HG02763 (cell line): ENCODE data around the gene TMEM266.
A peak's percentile ranks its signal among the peaks of the same experiment; 100 is the strongest.
"Not testable (repeated sequence)": the region's sequence is repeated elsewhere in the genome, so short reads cannot be mapped to it uniquely, and the experiment has no call there.

Source experiments
- ATAC-seq: cut with Tn5 transposase; IDR thresholded peaks from one replicate; pipeline ENCODE4 v1.9.1; 2021; ENCODE audit warnings: mild to moderate bottlenecking, moderate library complexity; ENCODE audit not compliant: unreplicated experiment

TMEM266 gene, protein sequence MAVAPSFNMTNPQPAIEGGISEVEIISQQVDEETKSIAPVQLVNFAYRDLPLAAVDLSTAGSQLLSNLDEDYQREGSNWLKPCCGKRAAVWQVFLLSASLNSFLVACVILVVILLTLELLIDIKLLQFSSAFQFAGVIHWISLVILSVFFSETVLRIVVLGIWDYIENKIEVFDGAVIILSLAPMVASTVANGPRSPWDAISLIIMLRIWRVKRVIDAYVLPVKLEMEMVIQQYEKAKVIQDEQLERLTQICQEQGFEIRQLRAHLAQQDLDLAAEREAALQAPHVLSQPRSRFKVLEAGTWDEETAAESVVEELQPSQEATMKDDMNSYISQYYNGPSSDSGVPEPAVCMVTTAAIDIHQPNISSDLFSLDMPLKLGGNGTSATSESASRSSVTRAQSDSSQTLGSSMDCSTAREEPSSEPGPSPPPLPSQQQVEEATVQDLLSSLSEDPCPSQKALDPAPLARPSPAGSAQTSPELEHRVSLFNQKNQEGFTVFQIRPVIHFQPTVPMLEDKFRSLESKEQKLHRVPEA

DNA sequence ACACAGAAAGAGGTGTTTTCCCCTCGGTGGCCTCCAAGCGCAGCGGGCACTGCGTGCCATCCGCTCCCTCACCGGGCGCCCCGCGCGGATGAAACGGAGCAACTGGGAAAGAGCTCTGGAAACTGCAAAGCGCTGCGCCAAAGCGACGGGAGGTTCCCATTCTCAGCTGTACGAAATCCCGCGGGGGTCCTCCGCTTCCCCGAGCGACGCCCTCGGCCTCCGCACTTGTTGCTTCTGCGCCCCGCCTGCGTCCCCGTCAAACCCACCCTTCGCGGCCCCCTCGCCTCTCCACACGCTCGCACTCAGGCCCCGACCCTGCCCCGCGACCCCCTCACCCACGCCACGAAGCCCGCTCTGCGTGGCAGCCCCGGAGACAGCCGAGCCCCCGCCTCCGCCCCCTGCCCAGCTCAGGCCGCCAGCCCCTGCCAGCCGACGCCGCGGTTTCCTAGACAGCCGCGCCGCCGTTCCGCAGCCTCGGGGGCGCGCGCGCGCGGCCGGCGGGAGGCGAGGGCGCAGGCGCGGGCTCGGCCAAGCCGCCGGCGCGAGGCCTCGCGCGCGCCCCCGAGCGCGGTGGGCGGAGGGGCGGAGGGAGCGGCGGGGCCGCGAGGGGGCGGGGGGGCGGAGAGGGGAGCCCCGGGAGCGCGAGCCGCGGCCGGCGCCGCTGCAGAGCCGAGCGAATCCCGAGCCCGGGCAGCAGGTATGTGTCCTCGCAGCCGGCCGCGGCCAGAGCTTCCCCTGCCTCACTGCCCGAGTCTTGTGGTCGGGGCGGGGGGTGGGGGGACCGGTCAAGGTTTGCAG is at the start of gene TMEM266:
TMEM266 (plus strand) TSS at position 666 of the 798 bp plus-strand sequence. CDS start 74,279 bp downstream, outside the sequence.
- ATAC-seq = no peak

DNA sequence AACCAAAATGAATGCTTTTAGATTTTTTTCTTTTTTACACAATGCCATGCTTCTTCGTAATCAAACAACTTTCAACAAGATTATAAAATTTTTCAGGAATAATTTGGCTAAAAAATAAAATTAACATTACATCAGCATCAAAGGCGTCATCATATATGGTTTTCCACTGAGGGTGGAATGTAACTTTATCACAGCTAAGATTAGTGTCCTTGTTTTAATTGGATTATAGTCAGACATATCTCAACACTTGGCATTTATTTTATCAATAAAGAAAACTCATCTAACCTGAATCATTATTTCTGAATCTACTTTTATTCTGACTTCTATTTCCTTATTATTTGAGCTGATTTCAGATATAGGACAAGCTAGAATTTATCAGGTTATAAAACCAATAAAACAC is 49.2 kb upstream of the TMEM266 start:
- no peak for ATAC-seq

DNA sequence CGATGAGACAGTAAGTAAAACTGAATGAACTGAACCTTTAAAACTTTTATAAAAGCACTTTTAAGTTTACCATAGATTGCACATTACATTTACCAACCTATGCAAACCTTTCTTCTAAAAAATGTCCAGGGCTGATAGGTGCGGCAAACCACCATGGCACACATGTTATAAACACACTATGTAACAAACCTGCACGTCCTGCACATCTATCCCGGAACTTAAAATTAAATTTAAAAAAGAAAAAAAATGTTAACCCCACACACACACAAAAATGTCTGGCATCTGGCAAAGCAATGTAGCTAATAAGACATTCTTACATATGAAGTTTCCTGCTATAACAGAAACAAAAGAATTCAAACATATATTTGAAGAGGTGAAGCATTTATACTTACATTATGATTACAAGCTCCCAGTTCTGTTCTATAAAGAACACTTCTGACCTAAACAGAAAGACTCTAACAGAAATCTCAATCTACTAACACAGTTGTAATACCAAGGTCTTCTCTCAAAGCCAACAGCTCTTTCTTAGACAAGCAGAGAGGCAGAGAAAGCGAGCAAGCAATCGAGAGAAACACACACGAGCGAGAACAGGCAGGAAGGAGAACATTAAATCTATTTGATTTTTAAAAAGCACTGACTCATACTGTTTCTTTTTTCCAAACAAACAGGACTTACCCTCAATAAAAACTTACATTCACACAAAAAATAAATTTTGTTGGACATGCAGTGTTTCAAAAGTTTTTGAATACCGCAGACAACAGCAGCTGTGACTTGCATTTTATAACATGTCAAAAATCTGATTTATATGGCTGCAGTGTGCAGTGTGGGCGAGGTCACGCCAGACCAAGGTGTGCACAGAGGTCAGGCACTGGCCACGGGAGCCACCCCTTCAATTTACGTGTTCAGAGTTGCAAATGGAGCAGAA is 47.9 kb upstream of the TMEM266 start, which contains the start of gene NRG4:
NRG4 (minus strand) TSS at position 798 of the 925 bp plus-strand sequence. CDS start 1,194 bp downstream, outside the sequence.
- no peak for ATAC-seq

DNA sequence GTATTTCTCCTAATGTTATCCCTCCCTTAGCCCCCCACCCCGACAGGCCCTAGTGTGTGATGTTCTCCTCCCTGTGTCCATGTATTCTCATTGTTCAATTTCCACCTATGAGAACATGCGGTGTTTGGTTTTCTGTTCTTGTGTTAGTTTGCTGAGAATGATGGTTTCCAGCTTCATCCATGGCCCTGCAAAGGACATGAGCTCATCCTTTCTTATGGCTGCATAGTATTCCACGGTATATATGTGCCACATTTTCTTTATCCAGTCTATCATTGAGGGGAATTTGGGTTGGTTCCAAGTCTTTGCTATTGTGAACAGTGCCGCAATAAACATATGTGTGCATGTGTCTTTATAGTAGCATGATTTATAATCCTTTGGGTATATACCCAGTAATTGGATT is 46.3 kb upstream of the TMEM266 start:
- not testable (repeated sequence) for ATAC-seq

DNA sequence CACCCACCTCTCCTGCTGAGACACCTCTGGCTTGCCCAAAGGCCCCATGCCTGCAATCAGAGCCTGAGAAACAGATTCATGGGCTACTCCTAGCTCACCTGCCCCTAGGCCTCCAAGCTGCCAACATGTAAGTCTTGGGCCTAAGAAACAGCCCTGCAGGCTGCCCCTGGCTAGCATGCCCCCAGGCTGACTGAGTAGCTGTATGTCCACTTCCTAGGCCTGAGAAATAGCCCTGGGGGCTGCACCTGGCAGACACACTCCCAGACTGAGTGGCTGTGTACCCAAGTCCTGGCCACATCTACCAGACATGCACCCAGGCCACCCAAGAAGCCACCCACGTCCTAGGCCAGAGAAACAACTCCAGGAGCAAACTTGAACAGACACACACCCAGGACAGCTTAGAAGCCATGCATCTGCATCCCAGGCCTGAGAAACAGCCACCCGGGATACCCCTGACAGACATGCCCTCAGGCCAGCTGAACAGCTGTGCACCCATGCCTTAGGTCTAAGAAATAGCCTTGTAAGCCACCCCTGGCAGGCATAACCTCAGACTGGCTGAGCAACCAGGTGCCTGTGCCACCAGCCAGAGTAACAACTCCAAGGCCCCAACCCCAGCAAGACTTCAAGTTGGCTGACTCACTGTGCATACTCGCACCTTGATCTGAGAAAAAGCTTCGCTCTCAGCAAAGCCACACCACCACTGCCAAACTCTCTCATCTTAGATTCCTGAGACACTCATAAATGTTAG is 35.6 kb upstream of the TMEM266 start:
- ATAC-seq = no peak

DNA sequence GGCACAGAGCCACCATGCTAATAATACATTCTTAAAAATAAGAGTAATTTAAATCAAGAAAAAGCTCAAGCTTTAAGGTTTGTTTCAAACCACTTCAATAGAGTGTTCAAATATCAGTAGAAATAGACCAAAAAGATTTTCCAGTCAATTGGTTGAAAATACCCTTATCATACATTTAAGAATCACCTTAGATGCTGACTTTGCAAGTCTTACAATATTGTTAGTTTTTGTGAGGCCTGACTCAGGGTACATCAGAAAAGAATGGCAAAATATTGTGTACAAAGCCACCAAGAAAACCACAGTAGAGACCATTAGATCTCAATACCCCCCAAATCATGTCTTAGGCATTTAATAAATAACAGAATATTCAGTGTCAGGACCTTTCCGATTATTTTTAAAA is 27.7 kb upstream of the TMEM266 start:
- no peak for ATAC-seq

DNA sequence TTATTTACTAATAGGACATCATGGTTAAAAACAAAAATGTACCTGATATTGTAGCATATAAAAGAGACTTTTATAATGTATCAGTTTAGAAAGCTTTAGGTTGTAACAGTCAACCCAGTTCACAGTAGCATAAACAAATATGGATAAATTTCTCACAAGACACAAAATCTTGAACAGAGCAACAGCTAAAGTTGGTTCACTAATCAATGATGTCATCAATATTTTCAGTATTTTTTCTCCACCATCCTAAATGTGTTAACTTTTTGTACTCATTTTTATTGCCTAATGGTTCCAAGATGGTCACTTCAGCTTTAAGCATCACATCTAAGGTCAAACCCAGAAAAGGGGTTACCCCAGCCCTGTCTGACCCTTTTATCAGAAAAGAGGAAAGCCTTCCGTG is 26.3 kb upstream of the TMEM266 start:
- no peak for ATAC-seq

DNA sequence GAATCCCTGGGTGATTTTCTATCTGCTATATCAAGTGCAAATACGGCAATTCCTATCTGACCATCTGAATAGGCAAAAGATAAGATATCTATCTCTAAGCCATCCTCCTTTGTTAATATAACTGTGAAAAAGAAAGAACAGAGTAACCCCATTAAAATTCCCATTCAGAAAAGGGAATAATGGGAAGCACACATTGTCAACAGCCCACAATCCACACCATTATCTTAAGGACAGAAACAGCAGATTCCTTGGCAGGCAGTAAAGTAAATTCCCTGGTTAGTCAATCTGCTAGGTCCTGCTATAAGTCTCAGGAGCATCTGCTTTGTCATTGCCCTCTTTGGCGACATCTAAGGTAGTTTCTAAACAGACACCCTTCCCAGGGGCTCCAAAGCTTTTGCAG is 25.7 kb upstream of the TMEM266 start:
- ATAC-seq = no peak

DNA sequence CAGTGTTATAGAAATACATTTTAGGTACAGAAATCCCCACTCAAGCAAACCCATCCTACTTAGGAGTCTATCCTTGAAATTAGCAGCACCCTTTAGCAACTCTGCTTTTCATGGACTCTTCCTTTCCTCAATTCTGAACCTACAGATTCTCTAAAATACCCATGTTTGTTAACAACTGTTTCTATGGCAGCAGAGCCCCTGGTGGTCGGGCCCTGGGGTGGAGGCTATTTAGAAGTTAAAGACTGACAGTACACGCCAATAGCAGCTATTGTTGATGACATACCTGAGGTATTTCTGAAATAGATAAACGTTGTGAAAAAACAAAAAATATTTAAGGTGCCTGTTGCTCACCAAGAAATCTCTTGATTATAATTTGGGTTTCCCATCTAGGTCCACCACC is 24.2 kb upstream of the TMEM266 start:
- no peak for ATAC-seq

DNA sequence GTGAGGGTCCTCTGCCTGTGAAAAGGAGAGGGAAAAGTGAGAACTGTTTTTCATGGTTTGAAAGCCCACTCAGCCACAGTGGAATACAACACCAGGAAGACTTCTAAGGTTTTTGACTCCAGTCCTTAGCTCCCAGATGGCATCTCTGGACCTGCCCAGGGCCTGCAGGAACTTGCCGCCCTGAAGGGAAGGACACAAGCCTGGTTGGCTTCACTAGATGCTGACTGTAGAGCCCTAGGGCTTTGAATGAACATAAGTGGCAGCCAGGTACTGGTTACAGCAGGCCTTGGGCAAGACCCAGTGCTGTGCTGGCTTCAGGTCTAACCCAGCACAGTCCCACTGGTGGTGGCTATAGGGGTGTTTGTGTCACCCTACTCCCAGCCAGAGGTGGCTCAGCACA is 21.3 kb upstream of the TMEM266 start:
- no peak for ATAC-seq

DNA sequence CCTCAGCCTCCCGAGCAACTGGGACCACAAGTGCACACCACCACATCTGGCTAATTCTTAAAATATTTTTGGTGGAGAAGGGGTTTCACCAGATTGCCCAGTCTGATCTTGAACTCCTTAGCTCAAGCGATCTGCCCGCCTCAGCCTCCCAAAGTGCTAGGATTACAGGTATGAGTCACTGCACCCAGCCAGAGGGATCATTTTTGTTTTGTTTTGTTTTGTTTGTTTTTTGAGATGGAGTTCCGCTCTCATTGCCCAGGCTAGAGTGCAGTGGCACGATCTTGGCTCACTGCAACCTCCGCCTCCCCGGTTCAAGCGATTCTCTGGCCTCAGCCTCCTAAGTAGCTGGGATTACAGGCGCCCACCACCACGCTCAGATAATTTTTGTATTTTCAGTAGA is 5.6 kb upstream of the TMEM266 start:
- not testable (repeated sequence) for ATAC-seq

DNA sequence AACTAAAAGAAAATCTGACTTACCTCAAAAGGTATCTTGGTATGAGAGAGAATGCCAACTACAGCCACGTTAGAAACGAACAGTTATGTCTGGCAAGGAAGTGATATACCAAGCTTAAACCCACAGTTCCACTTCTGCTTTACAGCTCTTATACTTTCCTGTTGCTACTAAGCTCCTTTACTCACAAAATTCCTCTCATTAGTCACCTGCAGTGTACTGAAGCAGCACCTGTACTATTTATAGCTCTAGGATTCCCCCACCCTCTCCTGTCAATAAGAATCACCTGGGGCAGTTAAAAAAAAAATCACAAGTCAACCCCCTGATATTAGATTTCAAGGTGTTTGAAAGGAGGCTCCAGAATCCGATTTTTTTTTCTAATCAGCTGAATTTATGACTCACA is 2.9 kb upstream of the TMEM266 start:
- ATAC-seq = peak; percentile 57

DNA sequence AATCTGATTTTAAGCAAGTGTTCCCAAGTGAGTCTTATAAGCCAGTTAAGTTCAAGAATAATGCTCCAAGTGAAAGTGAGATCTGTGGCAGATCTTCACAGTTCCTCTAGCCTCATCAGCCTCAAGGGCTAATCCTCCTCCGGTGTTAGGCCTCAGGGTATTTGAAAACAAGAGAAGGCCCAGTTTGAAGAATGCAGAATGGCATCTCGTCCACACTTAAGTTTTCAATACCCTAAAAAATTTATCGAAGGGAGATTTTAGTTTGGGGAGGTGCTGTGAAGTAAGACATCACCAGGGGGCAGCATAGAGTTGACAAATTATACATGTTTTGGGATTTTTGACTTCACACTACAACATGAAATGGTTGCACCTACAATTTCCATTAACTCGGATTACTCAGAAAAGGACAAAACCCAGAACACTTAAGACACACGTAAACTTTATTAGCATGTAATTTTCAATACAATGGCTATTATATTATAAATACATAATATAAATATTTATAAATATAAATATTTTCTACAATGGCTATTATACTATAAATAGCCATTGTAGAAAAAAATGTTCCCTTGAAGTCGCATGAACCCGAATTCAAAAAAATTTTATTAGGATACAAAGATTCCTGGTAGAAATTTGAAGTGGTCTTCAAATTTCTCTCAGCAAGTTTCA is 2.3 kb upstream of the TMEM266 start:
- ATAC-seq = peak; percentile 21

DNA sequence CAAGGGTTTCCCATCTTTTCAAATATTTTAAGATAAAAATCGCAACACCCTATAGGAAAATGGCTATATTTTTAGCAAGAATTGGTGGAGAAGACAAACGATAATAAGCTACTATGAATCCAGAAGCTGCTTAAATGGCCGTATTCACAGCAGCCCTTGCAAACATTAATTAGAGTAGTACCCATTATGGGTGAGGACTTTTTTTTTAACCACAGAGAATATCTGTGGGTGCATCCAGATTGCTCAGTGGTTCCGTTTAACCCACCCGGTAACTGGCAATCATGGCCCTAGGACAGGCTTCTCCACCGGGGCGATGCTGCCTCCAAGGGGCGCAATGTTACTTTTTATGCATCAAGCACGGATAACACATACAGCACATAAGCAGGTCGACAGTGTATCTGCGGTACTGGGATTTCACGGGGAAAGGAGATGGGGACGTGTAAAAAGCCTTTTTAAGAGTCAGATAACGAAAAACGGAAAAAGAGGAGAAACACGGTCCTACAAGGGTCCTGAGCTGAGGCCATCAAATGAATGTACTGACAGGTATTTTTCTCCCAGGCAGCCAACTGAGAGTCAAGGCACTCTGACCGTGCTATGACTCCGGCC is 968 bp upstream of the TMEM266 start:
- no peak for ATAC-seq

DNA sequence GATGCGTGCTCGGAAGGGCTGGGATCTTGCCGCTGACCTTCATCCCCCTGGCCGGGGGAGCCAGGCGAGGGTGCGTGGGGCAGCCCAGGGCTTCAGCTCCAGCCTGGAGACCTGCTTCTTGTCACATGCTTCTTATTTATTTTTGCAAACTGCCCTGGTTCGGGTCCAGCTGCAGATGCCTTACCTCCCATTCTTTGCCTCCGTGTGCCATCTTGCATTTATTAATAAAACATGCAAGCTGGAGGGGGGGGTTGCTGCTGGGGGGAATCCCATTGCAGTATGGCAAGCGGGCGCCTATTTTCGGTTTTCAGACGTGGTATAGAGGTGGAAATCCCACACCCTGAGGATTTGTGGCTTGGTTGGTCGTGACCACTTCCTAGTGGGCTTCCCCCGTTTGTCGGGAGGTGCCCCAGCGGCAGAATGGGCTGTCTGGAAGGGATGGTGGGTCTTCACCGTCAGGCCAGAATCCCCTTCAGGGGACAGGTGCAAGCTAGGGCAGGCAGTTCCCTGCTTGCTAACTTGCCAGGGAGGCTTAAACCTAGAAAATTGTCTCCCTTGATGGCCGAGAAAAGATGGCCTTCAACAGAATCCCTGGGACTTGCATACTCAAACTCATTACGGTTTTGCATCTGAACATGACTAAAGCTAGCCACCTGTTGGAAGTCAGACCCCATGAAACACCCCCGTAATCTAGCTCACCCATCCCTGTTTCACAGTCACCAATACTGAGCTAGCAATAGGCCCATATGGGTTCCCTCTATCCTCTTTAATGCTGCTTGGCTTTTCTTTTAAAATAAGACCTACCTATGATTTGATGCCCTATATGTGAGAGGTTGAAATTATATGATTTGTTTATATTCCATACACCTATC is 569 bp downstream of the TMEM266 start:
- no peak for ATAC-seq

DNA sequence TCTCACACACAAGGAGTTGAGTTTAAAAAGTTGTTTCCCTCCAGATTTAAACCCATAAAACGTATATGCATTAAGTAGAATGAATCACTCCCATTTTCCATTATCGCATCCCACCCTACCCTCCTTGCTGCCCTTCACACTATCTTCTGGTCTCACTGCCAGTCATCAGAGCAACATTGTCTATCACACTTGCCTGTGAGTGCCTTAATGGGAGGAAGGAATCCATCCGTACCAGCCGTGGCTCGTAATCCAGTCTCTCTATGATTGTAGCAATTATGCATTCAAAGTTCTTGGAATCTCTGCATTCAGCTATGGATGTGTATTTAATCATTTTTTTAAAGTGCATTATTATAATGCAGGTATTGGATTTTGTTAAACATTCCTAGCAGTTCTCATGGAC is 1.9 kb downstream of the TMEM266 start:
- ATAC-seq = no peak

DNA sequence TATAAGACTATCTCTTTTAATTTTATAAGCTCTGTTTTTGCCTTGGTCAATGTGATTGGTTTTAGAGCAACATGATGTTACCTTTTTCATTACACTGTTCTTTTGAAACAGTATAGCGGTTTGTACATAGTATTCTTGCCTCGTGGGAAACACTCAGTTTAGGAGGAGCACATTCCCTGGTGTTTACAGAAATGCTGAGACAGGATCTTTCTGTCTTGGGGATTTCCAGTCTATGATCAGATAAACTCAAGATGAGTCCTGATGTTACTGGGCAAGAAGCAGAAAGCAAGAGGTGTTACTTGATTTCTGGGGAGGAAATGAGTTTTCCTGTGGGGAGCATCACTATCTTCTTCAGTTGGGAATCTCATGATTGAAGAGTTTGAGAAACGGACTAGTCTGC is 2.5 kb downstream of the TMEM266 start:
- no peak for ATAC-seq

DNA sequence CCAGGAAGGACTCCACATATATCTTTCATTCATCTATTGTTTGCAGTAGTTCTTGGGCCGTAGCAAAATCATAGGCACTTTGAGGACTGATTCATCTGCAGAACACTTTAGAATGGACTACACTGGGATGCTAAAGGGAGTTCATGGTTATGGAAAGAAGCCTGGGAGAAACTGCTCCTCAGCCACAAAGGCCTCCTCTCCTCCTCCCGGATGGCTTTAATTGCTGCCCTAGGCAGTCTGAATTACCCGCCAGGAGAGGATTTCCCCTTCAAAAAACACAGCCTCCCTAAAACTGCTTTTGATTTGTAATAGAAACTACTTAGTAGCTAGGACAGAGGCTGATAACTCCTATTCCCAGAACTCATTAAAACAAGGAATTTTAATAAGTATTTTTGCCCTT is 4.6 kb downstream of the TMEM266 start:
- ATAC-seq = no peak
